Activated naive CD4-positive, alpha-beta T cell treated with anti-CD3 and anti-CD28 coated beads, Interleukin-2, amount 50 U/mL, for 72 hours (primary cell): Measurements from ENCODE around the gene CACNA1A. TPM values are rescaled to one million over a fixed set of nuclear protein-coding genes. Genes with fewer than 3 reads are reported as not detected.
"Not testable (repeated sequence)": the region's sequence is repeated elsewhere in the genome, so short reads cannot be mapped to it uniquely, and the experiment has no call there.

ENCODE experiments used
- ATAC-seq, 2 donors: fragments of 150-1000 bp; cut with Tn5 transposase; 2 replicates each; pipeline ENCODE4 v1.10.0; 2021; ENCODE audit warnings: mild to moderate bottlenecking in 2 of 2, moderate library complexity in 2 of 2
- DNase-seq, 2 donors: peaks; one replicate each; pipeline ENCODE4 v3.0.0; 2021 to 2022; ENCODE audit warnings: low spot score in 2 of 2
- H3K27ac Mint-ChIP-seq, 2 donors: one replicate each; pipeline ENCODE4 v1.8.0; 2022; ENCODE audit warnings: mild to moderate bottlenecking in 2 of 2, mixed read lengths in 2 of 2
- H3K36me3 Mint-ChIP-seq, 2 donors: one replicate each; pipeline ENCODE4 v1.8.0; 2022; ENCODE audit warnings: mixed read lengths in 2 of 2
- H3K9me3 Mint-ChIP-seq, 2 donors: one replicate each; pipeline ENCODE4 v1.8.0; 2022; ENCODE audit warnings: mixed read lengths in 2 of 2
- total RNA-seq, 2 donors: library from RNA; stranded (reverse); gene quantifications; one replicate each; pipeline ENCODE4 v1.2.3, GENCODE V29; 2022

CACNA1A gene
- total RNA-seq, 2 donors from 2014 or later = 0.43 to 0.70 TPM

GRCh38 chr19:13220847-13221246 is 285.4 kb downstream of the CACNA1A start:
- DNase-seq (no peak), ATAC-seq (no peak)
- H3K9me3 Mint-ChIP-seq = no peaks in the 10 kb centered on the region
- peak overlapping the region in 1 of 2 donors; percentile 9 for H3K27ac Mint-ChIP-seq
- no peaks in the 10 kb centered on the region for H3K36me3 Mint-ChIP-seq

- DNase-seq (peak in 1 of 2 donors; percentile 64), ATAC-seq (peak; percentile 71 to 82)
- Mint-ChIP-seq H3K36me3 (no peaks in the 10 kb centered on the region), H3K9me3 (no peaks in the 10 kb centered on the region), H3K27ac (peak overlapping the region; percentile 92)
Observed at GRCh38 chr19:13215572-13216380, 290.5 kb downstream of the CACNA1A start.

DNA sequence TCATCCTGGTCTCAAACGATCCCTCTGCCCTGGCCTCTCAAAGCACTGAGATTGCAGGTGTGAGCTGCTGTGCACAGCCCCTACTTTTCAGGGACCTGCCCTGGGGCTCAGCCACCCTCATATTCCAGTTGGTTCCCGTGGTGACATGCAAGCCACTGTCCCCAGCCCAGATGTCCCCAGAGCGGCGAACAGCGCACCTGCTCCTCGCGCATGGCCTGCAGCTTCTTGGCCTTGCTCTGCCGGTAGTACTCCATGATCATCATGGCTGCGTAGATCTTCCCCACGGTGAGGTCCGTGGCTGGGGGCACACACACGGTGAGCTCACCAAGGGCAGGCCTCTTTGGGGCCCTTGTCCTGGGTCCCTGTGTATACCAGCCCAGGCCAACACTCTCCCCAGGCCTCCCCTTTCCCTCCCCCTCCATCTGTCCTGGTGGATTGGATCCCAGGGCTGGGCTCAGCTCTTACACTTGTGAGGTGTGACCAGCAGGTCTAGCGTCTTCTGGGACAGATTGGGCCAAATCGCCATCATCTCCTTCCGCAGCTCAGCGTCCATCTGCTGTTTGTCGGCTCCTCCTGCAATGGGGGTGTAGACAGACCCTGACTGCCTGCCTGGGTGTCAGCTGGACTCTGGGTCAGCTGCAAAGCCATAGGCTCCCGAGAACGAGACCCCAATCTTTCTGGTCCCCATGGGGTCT is 292.1 kb downstream of the CACNA1A start:
- DNase-seq = no peak
- no peak overlapping the region for H3K27ac Mint-ChIP-seq
- no peaks in the 10 kb centered on the region for H3K9me3 Mint-ChIP-seq
- no peak for ATAC-seq
- no peaks in the 10 kb centered on the region for H3K36me3 Mint-ChIP-seq

- peak; percentile 71 to 76 for DNase-seq
- H3K27ac Mint-ChIP-seq = no peak overlapping the region
- no peaks in the 10 kb centered on the region for H3K9me3 Mint-ChIP-seq
- H3K36me3 Mint-ChIP-seq = no peaks in the 10 kb centered on the region
- ATAC-seq = peak; percentile 23 to 42
Observed at GRCh38 chr19:13212759-13213330, 293.4 kb downstream of the CACNA1A start.

DNA sequence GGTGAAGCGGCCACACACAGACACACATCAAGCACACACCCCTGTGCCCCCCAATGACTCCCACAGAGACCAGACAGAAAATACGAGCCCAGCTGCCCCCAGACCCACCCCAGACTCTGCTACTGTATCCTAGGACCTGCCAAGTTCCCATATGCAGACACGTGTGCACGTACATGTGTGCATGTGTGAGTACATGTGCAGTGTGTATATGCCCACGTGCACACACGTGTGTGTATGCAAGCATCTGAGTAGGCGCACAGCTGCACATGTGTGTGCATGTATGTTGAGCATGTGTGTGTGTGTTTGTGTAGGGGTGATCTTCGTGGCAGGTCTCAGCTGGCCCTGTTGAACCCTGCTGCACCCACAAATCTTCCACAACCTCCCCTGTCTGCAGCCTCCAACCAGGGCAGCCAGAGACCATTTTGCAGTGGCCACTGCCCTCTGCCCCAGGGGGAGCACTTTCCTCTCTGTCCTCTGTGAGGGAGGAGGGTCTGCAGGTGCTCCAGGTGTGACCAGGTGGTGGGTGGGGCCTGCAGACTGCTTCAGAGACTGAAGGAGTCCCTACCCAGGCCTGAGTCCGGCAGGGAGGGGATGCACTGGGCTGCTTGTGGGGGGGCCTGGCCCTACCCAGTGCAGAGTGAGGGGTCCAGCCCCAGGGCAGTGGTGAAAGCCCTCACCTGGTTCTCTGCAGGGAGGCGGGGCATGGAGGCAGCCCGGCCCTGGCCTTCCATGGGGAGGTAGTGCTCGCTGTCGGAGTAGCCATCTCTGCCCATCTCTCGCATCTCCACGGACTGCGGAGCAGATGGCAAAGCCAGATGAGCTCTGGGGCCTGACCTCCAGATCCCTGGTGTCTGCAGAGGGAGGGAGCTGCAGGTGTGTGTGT is 294.6 kb downstream of the CACNA1A start:
- Mint-ChIP-seq H3K27ac (peak overlapping the region in 1 of 2 donors; percentile 33), H3K9me3 (no peaks in the 10 kb centered on the region), H3K36me3 (no peaks in the 10 kb centered on the region)
- DNase-seq = no peak
- ATAC-seq = no peak

- no peak for DNase-seq
- ATAC-seq = no peak
- H3K9me3 Mint-ChIP-seq = no peaks in the 10 kb centered on the region
- no peaks in the 10 kb centered on the region for H3K36me3 Mint-ChIP-seq
- peak overlapping the region in 1 of 2 donors; percentile 59 for H3K27ac Mint-ChIP-seq
Observed at GRCh38 chr19:13210941-13211340, 295.3 kb downstream of the CACNA1A start.

DNA sequence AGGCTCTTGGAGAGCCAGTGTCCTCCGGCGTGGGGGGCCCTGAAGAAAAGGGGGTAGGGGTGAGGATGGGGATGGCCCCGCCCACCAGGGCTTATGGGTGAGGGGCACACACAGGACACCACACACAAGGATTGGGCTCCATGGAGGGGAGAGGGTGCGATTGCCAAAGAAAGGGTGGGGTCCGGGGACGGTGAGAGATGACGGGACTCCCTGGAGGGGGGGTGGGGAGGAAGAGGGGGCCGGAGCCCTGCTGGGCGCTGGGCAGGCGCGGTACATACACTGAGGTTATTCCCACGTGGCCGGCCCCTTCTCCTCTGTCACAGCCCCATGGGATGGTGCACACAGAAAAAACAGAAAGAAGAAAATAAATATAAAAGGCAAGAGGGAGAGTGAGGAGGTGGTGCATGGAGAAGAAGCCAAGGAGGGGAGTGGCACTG is 295.9 kb downstream of the CACNA1A start:
- peak overlapping the region in 1 of 2 donors; percentile 59 for H3K27ac Mint-ChIP-seq
- no peaks in the 10 kb centered on the region for H3K9me3 Mint-ChIP-seq
- ATAC-seq (no peak), DNase-seq (no peak)
- no peaks in the 10 kb centered on the region for H3K36me3 Mint-ChIP-seq

DNA sequence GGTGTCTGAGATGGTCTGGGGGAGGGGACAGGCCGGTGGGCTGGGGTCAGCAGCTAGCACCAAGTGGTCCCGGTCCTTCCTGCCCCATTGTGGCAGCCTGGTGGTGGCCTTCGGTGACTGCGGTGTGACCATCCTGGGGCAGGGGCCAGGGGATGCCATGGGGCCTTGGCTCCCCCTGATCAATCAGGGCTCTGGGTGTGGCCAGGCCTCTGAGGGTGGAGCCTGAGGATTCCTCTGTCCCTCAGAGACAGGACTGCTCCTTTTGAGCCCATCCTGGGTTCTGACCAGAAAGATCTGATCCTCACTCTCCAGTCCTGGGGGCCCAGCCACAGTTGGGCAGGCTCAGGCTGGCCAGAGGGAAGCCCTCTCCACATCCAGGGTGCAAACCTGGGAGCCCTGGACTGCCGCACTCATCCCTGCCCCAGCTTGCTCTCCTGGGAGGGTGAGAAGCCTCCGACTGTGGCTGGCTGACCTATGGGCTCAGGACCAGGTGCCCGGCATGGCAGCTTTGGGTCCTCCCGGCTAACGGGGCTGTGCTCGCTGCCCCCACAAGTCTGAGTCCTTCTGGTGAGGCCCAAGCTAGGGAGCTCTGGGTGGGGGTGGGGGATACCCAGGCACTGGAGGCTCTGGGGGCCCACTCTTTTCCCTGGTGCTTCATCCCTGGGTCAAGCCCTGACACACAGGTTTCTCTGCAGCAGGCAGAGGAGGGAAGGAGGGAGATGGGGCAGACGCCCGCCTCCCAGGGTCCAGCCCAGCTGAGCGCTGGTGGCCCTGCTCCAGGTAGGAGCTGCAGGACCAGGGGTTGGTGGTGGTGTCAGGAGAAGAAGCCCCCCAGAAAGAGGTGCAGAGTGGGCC is 296.6 kb downstream of the CACNA1A start:
- peak overlapping the region in 1 of 2 donors; percentile 95 for H3K27ac Mint-ChIP-seq
- no peak for DNase-seq
- H3K9me3 Mint-ChIP-seq = no peaks in the 10 kb centered on the region
- H3K36me3 Mint-ChIP-seq = no peaks in the 10 kb centered on the region
- no peak for ATAC-seq

DNA sequence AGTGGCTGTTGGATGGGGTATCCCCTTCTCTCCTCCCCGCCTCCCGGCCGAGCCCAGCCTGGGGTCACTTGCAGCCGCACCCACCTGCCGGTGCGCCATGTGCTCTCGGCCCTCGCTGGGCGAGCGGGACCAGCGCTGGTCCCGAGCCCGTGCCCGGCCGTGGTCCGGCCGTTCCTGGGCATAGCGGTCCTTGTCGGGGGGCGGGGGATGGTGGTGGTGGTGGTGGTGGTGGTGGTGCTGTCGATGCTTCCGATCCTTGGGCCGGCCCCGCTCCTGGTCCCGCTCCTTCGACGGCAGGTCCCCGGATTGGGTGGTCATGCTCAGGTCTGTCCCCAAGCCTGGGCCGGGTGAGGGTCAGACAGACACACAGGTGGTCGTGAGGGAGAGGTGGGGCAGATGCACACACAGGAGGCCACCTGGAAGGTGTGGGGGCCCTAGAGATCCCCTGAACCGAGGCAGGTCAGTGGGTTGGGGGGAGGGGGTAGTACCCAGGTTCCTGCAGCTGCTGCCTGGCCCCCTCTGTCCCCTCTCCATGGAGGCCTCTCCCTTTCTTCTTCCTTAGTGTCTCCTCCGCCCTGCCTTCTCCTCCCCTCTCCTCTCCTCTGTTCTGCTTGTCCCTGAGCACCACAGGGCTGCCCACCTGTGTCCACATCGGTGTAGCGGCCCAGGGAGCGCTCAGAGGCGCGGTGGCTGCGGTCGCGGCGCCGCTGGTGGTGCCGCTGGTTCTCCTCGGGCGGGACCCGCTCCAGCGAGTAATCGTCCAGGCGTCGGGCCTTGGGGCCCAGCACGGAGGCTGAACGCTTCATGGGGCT is 297.4 kb downstream of the CACNA1A start:
- Mint-ChIP-seq H3K36me3 (no peaks in the 10 kb centered on the region), H3K9me3 (no peaks in the 10 kb centered on the region), H3K27ac (peak overlapping the region in 1 of 2 donors; percentile 95)
- ATAC-seq (peak in 1 of 2 donors; percentile 68), DNase-seq (no peak)

DNA sequence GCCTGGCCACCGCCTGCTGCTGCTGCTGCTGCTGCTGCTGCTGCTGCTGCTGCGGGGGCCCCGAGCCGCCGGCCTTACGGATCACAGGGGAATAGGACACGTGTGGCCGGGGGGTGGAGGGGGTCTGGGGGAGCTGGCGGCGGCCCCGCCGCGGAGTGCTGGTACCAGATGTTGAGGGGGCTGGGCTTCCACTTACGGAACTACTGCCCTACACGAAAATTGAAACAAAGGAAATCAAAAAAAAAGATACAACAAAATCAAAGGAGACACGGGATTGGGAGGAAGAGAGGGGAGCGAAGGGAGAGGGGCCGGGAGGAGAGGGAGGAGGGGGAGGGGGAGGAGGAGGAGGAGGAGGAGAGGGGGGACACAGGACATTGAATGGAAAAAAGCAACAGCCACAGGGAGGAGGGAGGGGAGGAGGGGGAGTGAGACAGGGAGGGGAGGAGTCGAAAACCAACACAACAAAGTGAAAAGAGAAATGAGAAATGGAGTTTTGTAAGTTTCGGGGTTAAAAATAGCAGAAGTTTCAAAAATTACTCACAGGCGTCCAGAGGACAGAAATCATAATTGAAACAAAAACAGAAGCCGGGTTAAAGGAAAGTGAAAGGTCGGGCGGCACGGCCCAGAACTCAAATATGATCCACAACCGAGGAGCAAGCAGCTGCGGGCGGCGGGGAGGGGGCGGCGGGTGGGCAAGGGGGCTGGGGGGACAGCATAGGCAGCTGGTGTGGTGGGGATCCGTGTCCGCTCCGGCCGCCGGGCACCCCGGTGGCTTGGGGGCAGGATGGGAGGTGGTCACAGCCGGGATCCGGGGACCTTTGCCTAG is 298.2 kb downstream of the CACNA1A start:
- peak; percentile 88 to 89 for ATAC-seq
- no peaks in the 10 kb centered on the region for H3K9me3 Mint-ChIP-seq
- DNase-seq = peak; percentile 41 to 75
- H3K27ac Mint-ChIP-seq = peak overlapping the region; percentile 89 to 95
- H3K36me3 Mint-ChIP-seq = no peaks in the 10 kb centered on the region

DNA sequence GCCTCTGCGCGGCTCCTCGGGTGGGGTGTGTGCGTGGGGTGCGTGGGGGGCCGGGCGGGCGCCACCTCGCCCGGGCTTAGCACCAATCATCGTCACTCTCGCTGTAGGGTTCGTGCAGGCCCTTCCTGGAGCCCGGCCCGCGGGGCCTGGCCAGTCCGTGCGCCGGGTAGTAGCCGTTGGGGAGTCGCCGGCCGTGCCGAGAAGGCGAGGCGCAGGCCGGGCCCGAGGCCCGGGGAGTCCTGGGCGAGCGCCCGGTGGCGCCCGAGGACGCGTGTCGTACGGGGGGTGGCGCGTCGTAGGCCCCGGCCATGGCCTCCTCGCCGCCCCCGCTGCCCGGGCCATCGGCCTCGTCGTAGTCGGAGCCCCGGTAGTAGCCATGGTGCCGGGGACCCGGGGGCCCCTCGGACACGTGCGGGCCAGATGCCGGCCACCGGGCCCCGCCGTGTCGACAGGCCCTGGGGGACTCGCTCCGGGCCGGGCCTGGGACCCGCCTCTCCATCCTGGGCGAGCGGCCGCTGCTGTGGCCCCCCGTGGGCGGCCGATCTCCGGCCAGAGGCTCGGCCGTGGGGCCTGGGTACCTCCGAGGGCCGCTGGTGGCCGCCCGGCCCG is 298.9 kb downstream of the CACNA1A start:
- H3K9me3 Mint-ChIP-seq = no peaks in the 10 kb centered on the region
- no peak for ATAC-seq
- no peak for DNase-seq
- no peak overlapping the region for H3K27ac Mint-ChIP-seq
- H3K36me3 Mint-ChIP-seq = no peaks in the 10 kb centered on the region

DNA sequence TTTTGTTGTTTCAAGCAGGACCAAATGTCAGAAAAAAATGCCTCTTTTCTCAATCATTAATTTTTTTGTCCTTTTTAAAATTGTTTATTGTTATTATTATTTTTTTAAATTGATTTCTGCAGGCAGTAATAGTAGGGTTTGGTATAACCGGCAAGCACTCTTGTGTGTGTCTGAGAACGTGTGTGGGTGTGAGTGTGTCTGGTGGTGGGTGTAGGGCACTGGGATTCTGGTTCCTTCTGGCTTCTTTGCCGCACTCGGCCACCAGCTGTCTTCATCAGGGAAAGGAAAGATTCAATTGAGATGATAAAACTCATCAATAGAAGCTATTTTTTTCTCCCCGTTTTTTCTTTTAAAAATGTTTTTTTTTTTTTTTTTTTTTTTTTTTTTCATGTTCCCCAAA is 299.7 kb downstream of the CACNA1A start:
- Mint-ChIP-seq H3K9me3 (no peaks in the 10 kb centered on the region), H3K27ac (no peak overlapping the region), H3K36me3 (no peaks in the 10 kb centered on the region)
- ATAC-seq (no peak), DNase-seq (no peak)

DNA sequence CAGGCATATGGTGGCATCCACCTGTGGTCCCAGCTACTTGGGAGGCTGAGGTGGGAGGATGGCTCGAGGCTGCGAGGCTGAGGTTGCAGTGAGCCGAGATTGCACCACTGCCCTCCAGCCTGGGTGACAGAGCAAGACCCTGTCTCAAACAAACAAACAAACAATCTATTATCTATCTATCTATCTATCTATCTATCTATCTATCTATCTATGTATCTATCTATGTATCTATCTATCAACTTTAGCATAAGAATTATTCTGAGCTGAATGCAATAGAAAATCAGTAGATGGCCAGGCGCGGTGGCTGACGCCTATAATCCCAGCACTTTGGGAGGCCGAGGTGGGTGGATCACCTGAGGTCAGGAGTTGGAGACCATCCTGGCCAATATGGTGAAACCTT is 304.2 kb downstream of the CACNA1A start:
- H3K36me3 Mint-ChIP-seq, ATAC-seq, DNase-seq, H3K9me3 Mint-ChIP-seq: not testable (repeated sequence)
- H3K27ac Mint-ChIP-seq = peak overlapping the region in 1 of 2 donors; percentile 74

- Mint-ChIP-seq H3K27ac (no peak overlapping the region), H3K9me3 (no peaks in the 10 kb centered on the region), H3K36me3 (no peaks in the 10 kb centered on the region)
- ATAC-seq (no peak), DNase-seq (no peak)
Observed at GRCh38 chr19:13198634-13199033, 307.6 kb downstream of the CACNA1A start.
